Smooth muscle cell (in vitro differentiated cells): ENCODE data around the gene GGA3. TPM values are rescaled to one million over a fixed set of nuclear protein-coding genes. Genes with fewer than 3 reads are reported as not detected.

ENCODE experiments used
- DNase-seq: peaks from one replicate; lab custom pipeline; 2025; ENCODE audit not compliant: unreplicated experiment; lab: John Stamatoyannopoulos, UW
- H2AFZ ChIP-seq: fragments of 200-600 bp; sonication (generic); 2 replicates; pipeline ENCODE4 v1.6.0; 2016; ENCODE audit warnings: antibody characterized with exemption, low read depth, mild to moderate bottlenecking
- H3F3A ChIP-seq: fragments of 200-600 bp; sonication (generic); 2 replicates; pipeline ENCODE4 v1.6.0; 2017; ENCODE audit warnings: antibody characterized with exemption, low read depth
- H3K27ac ChIP-seq: fragments of 200-600 bp; sonication (generic); 2 replicates; pipeline ENCODE4 v1.5.1; 2016; ENCODE audit warnings: low read depth, mild to moderate bottlenecking
- H3K27me3 ChIP-seq: fragments of 200-600 bp; sonication (generic); 2 replicates; pipeline ENCODE4 v1.6.1; 2016; ENCODE audit warnings: low read depth, mild to moderate bottlenecking
- H3K36me3 ChIP-seq: fragments of 200-600 bp; sonication (generic); 2 replicates; pipeline ENCODE4 v1.5.1; 2016; ENCODE audit warnings: low read depth
- H3K4me1 ChIP-seq: fragments of 200-600 bp; sonication (generic); 2 replicates; pipeline ENCODE4 v1.5.1; 2016; ENCODE audit warnings: low read depth
- H3K4me2 ChIP-seq: fragments of 200-600 bp; sonication (generic); 2 replicates; pipeline ENCODE4 v1.6.0; 2016; ENCODE audit warnings: mild to moderate bottlenecking
- H3K4me3 ChIP-seq: fragments of 200-600 bp; sonication (generic); 2 replicates; pipeline ENCODE4 v1.5.1; 2016; ENCODE audit warnings: mild to moderate bottlenecking
- H3K79me2 ChIP-seq: fragments of 200-600 bp; sonication (generic); 2 replicates; pipeline ENCODE4 v1.6.0; 2016; ENCODE audit warnings: low read depth, mild to moderate bottlenecking
- H3K9ac ChIP-seq: fragments of 200-600 bp; sonication (generic); 2 replicates; pipeline ENCODE4 v1.6.0; 2016; ENCODE audit warnings: low read depth
- H3K9me3 ChIP-seq: fragments of 200-600 bp; sonication (generic); replicated peaks from 2 replicates; pipeline ENCODE4 v1.5.1; 2016; ENCODE audit warnings: low read depth
- H4K20me1 ChIP-seq: fragments of 200-600 bp; sonication (generic); 2 replicates; pipeline ENCODE4 v1.6.0; 2016; ENCODE audit warnings: low read depth
- CTCF ChIP-seq: fragments of 200-600 bp; sonication (generic); IDR thresholded peaks from 2 replicates; pipeline ENCODE4 v1.5.1; 2017; ENCODE audit warnings: borderline replicate concordance, mild to moderate bottlenecking, antibody characterized with exemption; ENCODE audit not compliant: insufficient read depth, poor library complexity, severe bottlenecking
- WGBS: methylation state at CpG from one replicate; pipeline ENCODE4 v1.1.7; 2016; ENCODE audit warnings: low lambda C conversion rate; 5-methylcytosine and 5-hydroxymethylcytosine counted together
- polyA plus RNA-seq: library from polyadenylated mRNA; unstranded; fragments of >200 nt; fragmentation: Nextera tagmentation; extraction: Ambion mirVana; gene quantifications from 2 replicates; pipeline ENCODE4 v1.2.1, GENCODE V29; 2016
- total RNA-seq: library from RNA; depleted of rRNA; stranded (reverse); fragments of >200 nt; gene quantifications from 2 replicates; pipeline ENCODE4 v1.2.3, GENCODE V29; 2014

The GGA3 gene
- total and polyA plus RNA-seq, 2 experiments from 2014 or later: 20.5 to 23.9 TPM

GRCh38 chr17:75237100-75238014 lies 24.0 kb downstream of the GGA3 start:
- Histone ChIP-seq H3K4me2 (no peak overlapping the region), H3F3A (peaks cover 8% of the 10 kb centered on the region), H3K4me1 (no peaks in the 10 kb centered on the region), H4K20me1 (peaks cover 7% of the 10 kb centered on the region), H3K4me3 (no peak overlapping the region), H3K36me3 (no peaks in the 10 kb centered on the region), H3K9ac (no peak overlapping the region), H3K27ac (no peak overlapping the region), H3K9me3 (no peaks in the 10 kb centered on the region), H3K79me2 (no peaks in the 10 kb centered on the region), H3K27me3 (no peaks in the 10 kb centered on the region), H2AFZ (no peak overlapping the region)
- no peak for DNase-seq
- 96% methylated on average over 12 of the region's 12 CpGs for WGBS
- no peak for TF ChIP-seq CTCF

GRCh38 chr17:75232786-75233185 lies 28.6 kb downstream of the GGA3 start:
- Histone ChIP-seq H2AFZ (no peak overlapping the region), H3K27ac (no peak overlapping the region), H3K79me2 (no peaks in the 10 kb centered on the region), H3K9me3 (no peaks in the 10 kb centered on the region), H3K4me1 (no peaks in the 10 kb centered on the region), H3K9ac (no peak overlapping the region), H3K4me3 (no peak overlapping the region), H3K36me3 (no peaks in the 10 kb centered on the region), H3F3A (peaks cover 8% of the 10 kb centered on the region), H3K27me3 (no peaks in the 10 kb centered on the region), H3K4me2 (no peak overlapping the region), H4K20me1 (no peaks in the 10 kb centered on the region)
- WGBS: 98% methylated on average over 12 of the region's 13 CpGs
- TF ChIP-seq CTCF: no peak
- no peak for DNase-seq

GRCh38 chr17:75231741-75232464 lies 29.5 kb downstream of the GGA3 start:
- H3K9ac ChIP-seq: no peak overlapping the region
- H2AFZ ChIP-seq: no peak overlapping the region
- H3K9me3 ChIP-seq: no peaks in the 10 kb centered on the region
- peaks cover 1% of the 10 kb centered on the region for H3F3A ChIP-seq
- H3K4me3 ChIP-seq: no peak overlapping the region
- no peak for TF ChIP-seq CTCF
- 98% methylated on average over 18 of the region's 18 CpGs for WGBS
- no peaks in the 10 kb centered on the region for H3K27me3 ChIP-seq
- no peaks in the 10 kb centered on the region for H3K4me1 ChIP-seq
- no peaks in the 10 kb centered on the region for H3K79me2 ChIP-seq
- no peak overlapping the region for H3K27ac ChIP-seq
- no peaks in the 10 kb centered on the region for H4K20me1 ChIP-seq
- H3K4me2 ChIP-seq: no peak overlapping the region
- H3K36me3 ChIP-seq: no peaks in the 10 kb centered on the region
- DNase-seq: no peak
